Sigmoid colon (tissue), 7 donors: ENCODE data around the gene MDFI. TPM values are rescaled to one million over a fixed set of nuclear protein-coding genes. Genes with fewer than 3 reads are reported as not detected.

Experiments
- DNase-seq: peaks from one replicate; pipeline ENCODE4 v3.0.0-alpha.2; 2019
- H3K27ac ChIP-seq, 4 donors: fragments of 200-600 bp; sonication (generic); one replicate each; pipeline ENCODE4 v1.5.1; 2016 to 2019; ENCODE audit warnings: mild to moderate bottlenecking in 1 of 4
- H3K27me3 ChIP-seq, 3 donors: fragments of 200-600 bp; sonication (generic); one replicate each; pipeline ENCODE4 v1.5.1; 2019; ENCODE audit warnings: mild to moderate bottlenecking in 1 of 3
- H3K36me3 ChIP-seq, 4 donors: fragments of 200-600 bp; sonication (generic); one replicate each; pipeline ENCODE4 v1.5.1; 2016 to 2019
- H3K4me1 ChIP-seq, 4 donors: fragments of 200-600 bp; sonication (generic); one replicate each; pipeline ENCODE4 v1.5.1; 2017 to 2019
- H3K4me3 ChIP-seq, 4 donors: fragments of 200-600 bp; sonication (generic); one replicate each; pipeline ENCODE4 v1.5.1; 2017 to 2019; ENCODE audit warnings: mild to moderate bottlenecking in 2 of 4, moderate library complexity in 1 of 4
- H3K9me3 ChIP-seq, 4 donors: fragments of 200-600 bp in 3 of 4; sonication (generic) in 3 of 4; one replicate each; pipeline versions ENCODE4 v1.5.1 to v1.6.1; 2013 to 2019
- EP300 ChIP-seq, 4 donors: sonication (generic); formaldehyde crosslinking; IDR thresholded peaks; one replicate each; pipeline ENCODE4 v1.6.1; 2017; ENCODE audit warnings: antibody characterized with exemption in 4 of 4
- POLR2A ChIP-seq, 2 donors: fragments of 450-650 bp; IDR thresholded peaks; one replicate each; pipeline ENCODE4 v1.6.1; 2016; ENCODE audit warnings: antibody characterized with exemption in 2 of 2, mild to moderate bottlenecking in 2 of 2, moderate library complexity in 2 of 2
- POLR2AphosphoS5 ChIP-seq, 4 donors: sonication (generic); formaldehyde crosslinking; IDR thresholded peaks; one replicate each; pipeline ENCODE4 v1.6.1; 2017; ENCODE audit warnings: antibody characterized with exemption in 4 of 4
- WGBS, 2 donors: extraction: QIAGEN DNeasy Blood & Tissue Kit; methylation state at CpG; one replicate each; pipeline ENCODE4 v1.1.7; 2013; 5-methylcytosine and 5-hydroxymethylcytosine counted together
- intact Hi-C: fragments of 100-400 bp; cut with DNase I; formaldehyde crosslinking; loops from one replicate; pipeline ENCODE4 v1.15.1; 2023
- polyA plus RNA-seq, 3 donors: library from polyadenylated mRNA; stranded (reverse); fragments of 200-250 nt; gene quantifications; one replicate each; pipeline ENCODE4 v1.2.3, GENCODE V29; 2013
- total RNA-seq, 4 donors: library from RNA; depleted of rRNA; stranded (reverse); fragments of >200 nt; gene quantifications; one replicate each; pipeline ENCODE4 v1.1.0, GENCODE V29; 2016
- TF ChIP-seq, protein P1 (sequence below), 4 experiments: fragments of 450-650 bp in 3 of 4; fragments of 200-600 bp in 1 of 4; IDR thresholded peaks; one replicate each; pipeline ENCODE4 v1.5.1; 2016 to 2019; ENCODE audit warnings: antibody characterized with exemption in 4 of 4, mild to moderate bottlenecking in 3 of 4, moderate library complexity in 2 of 4
- donor health status: healthy with polysubstance abuse.
- donor health status: Bipolar disorder and iron deficiency.
- donor health status: healthy.

MDFI gene
- total and polyA plus RNA-seq, 7 donors, result 0.69 to 8.6 (median 4.6) TPM

DNA sequence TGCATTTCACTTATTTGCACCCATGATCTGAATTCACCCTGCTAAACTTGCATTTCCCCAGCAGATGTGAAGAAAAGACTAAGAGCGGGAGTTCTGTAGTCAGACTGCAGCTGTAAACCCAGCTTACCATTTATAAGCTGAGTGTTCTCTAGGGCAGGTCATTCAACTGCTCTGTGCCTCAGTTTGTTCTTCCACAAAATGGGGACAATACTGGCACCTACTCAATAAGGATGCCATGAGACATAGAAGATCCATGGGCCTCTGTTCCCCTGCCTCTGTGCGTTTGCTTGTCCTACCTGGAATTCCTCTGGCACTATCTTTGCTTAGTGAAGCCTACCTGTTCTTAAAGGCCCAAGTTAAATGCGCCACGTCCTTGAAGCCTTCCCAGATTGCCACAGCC, 12.2 kb upstream of the MDFI start:
- no peak overlapping the region for H3K27ac ChIP-seq
- H3K4me3 ChIP-seq, result no peak overlapping the region
- no peaks in the 10 kb centered on the region for H3K36me3 ChIP-seq
- H3K4me1 ChIP-seq, result peaks cover 0 to 8% (median 7%) of the 10 kb centered on the region in 4 donors
- DNase-seq, result no peak
- TF ChIP-seq EP300 (IDR thresholded peaks at IDR 0.05) (no peak), POLR2AphosphoS5 (IDR thresholded peaks at IDR 0.05) (no peak), POLR2A (IDR thresholded peaks at IDR 0.05) (no peak)
- TF ChIP-seq, protein P1, sequence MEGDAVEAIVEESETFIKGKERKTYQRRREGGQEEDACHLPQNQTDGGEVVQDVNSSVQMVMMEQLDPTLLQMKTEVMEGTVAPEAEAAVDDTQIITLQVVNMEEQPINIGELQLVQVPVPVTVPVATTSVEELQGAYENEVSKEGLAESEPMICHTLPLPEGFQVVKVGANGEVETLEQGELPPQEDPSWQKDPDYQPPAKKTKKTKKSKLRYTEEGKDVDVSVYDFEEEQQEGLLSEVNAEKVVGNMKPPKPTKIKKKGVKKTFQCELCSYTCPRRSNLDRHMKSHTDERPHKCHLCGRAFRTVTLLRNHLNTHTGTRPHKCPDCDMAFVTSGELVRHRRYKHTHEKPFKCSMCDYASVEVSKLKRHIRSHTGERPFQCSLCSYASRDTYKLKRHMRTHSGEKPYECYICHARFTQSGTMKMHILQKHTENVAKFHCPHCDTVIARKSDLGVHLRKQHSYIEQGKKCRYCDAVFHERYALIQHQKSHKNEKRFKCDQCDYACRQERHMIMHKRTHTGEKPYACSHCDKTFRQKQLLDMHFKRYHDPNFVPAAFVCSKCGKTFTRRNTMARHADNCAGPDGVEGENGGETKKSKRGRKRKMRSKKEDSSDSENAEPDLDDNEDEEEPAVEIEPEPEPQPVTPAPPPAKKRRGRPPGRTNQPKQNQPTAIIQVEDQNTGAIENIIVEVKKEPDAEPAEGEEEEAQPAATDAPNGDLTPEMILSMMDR (IDR thresholded peaks at IDR 0.05), result no peak
- peaks cover 0 to 9% (median 0%) of the 10 kb centered on the region in 3 donors for H3K27me3 ChIP-seq
- WGBS, 2 donors, result 84 to 94% methylated on average over 4 of the region's 4 CpGs
- peaks cover 0 to 5% (median 0%) of the 10 kb centered on the region in 4 donors for H3K9me3 ChIP-seq
- intact Hi-C loops, result loop anchor here (2.0 kb wide), 1 partner anchor 27 kb away; no protein-coding TSS in a partner anchor

DNA sequence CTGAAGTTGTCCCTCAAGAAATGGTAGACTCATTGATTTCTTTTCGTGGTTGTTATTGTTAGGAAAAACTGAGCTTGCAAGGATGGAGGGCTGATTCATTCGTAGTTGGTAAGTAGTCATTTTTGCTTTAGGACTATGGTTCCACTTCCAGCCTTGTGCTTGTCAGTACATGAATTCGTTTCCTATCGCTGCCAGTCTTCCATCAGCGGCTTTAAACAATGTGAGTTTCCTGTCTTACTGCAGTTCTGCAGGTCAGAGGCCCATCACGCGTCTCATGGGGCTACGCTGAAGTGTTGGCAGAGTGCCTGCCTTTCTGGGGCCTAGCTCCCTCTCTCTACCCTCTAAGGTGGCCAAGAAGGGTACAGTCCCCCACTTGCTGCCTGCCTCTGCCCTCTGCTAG, 11.4 kb upstream of the MDFI start:
- intact Hi-C loops, result loop anchor here (2.0 kb wide), 1 partner anchor 26 kb away; no protein-coding TSS in a partner anchor
- Histone ChIP-seq H3K4me3 (no peak overlapping the region), H3K27me3 (peaks cover 0 to 9% (median 0%) of the 10 kb centered on the region in 3 donors), H3K9me3 (no peaks in the 10 kb centered on the region), H3K36me3 (no peaks in the 10 kb centered on the region), H3K4me1 (peaks cover 0 to 8% (median 7%) of the 10 kb centered on the region in 4 donors), H3K27ac (no peak overlapping the region)
- peak; percentile 26 for DNase-seq
- TF ChIP-seq POLR2A (IDR thresholded peaks at IDR 0.05) (no peak), EP300 (IDR thresholded peaks at IDR 0.05) (no peak), POLR2AphosphoS5 (IDR thresholded peaks at IDR 0.05) (no peak)
- TF ChIP-seq, protein P1 (IDR thresholded peaks at IDR 0.05), result no peak
- WGBS, 2 donors, result 57 to 93% methylated on average over 8 of the region's 8 CpGs

DNA sequence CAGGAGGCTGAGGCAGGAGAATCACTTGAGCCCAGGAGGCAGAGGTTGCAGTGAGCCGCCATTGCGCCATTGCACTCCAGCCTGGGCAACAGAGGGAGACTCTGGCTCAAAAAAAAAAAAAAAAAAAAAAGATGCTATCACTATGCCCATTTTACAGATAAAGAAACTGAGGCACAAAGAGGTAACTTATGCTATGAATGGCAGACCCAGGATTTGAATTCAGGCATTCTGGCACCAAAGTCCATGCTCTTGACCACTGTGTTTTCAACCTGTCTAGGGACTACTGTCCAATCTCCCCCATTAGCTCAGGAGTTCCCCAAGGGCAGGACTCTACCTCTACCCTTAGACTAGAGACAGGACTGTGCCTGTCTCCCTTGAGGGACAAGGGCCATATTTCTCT, 9.1 kb upstream of the MDFI start:
- no peak overlapping the region for H3K27ac ChIP-seq
- 92 to 96% methylated on average over 2 of the region's 2 CpGs for WGBS, 2 donors
- no peak for DNase-seq
- H3K36me3 ChIP-seq, result no peaks in the 10 kb centered on the region
- TF ChIP-seq POLR2AphosphoS5 (IDR thresholded peaks at IDR 0.05) (no peak), POLR2A (IDR thresholded peaks at IDR 0.05) (no peak), EP300 (IDR thresholded peaks at IDR 0.05) (no peak)
- TF ChIP-seq, protein P1 (IDR thresholded peaks at IDR 0.05), result no peak
- intact Hi-C loops, result no loop called here
- no peaks in the 10 kb centered on the region for H3K9me3 ChIP-seq
- H3K4me3 ChIP-seq, result no peak overlapping the region
- peaks cover 0 to 8% (median 7%) of the 10 kb centered on the region in 4 donors for H3K4me1 ChIP-seq
- H3K27me3 ChIP-seq, result peaks cover 0 to 9% (median 0%) of the 10 kb centered on the region in 3 donors

DNA sequence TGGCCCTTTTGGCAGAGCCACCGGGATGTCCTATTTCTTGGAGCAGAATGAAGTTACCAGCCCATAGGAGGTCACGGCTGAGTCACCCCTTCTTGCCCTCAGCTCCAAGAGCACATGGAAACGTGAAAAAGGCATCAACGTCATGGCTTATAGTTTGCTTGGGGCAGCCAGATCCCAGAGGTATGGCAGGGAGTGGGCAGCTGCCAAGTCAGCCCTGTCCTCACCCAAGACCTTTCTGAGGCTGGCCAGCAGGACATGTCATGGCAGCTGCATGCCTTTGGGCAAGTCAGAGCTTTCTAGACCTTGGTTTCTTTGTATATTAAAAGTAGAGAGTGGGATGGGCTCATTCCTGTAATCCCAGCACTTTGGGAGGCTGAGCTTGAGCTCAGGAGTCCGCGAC, 8.2 kb upstream of the MDFI start:
- 83 to 94% methylated on average over 6 of the region's 6 CpGs for WGBS, 2 donors
- intact Hi-C loops, result no loop called here
- Histone ChIP-seq H3K27ac (no peak overlapping the region), H3K9me3 (no peaks in the 10 kb centered on the region), H3K4me1 (peaks cover 0 to 8% (median 7%) of the 10 kb centered on the region in 4 donors), H3K36me3 (no peaks in the 10 kb centered on the region), H3K27me3 (peaks cover 0 to 9% (median 0%) of the 10 kb centered on the region in 3 donors), H3K4me3 (no peak overlapping the region)
- TF ChIP-seq EP300 (IDR thresholded peaks at IDR 0.05), result no peak
- TF ChIP-seq POLR2AphosphoS5 (IDR thresholded peaks at IDR 0.05), result no peak
- TF ChIP-seq, protein P1 (IDR thresholded peaks at IDR 0.05), result no peak
- TF ChIP-seq POLR2A (IDR thresholded peaks at IDR 0.05), result no peak
- DNase-seq, result peak; percentile 22

DNA sequence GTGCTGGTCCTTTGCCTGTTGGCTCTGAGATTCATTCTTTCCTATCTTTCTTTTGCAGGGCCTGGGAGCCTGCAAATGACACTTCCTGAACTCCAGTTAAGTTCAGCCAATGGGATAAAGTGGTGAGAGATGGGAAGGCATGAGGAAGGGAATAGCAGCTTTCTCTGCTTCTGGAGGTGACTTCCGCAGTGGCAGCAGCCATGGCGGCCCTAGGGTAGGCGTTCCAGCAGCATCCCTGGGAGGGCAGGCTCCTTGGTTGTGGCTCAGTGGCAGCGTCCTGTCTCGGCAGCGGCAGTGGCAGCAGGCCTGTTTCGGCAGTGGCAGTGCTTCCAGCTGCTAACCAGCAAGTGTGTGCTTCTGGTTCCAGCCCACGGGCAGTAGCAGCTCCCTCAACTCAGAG, 7.3 kb upstream of the MDFI start:
- Histone ChIP-seq H3K9me3 (no peaks in the 10 kb centered on the region), H3K27ac (no peak overlapping the region), H3K27me3 (peaks cover 0 to 11% (median 2%) of the 10 kb centered on the region in 3 donors), H3K4me3 (no peak overlapping the region), H3K4me1 (no peaks in the 10 kb centered on the region), H3K36me3 (no peaks in the 10 kb centered on the region)
- intact Hi-C loops, result no loop called here
- WGBS, 2 donors, result 92% methylated on average over 8 of the region's 8 CpGs
- DNase-seq, result peak; percentile 46
- TF ChIP-seq, protein P1 (IDR thresholded peaks at IDR 0.05), result no peak
- TF ChIP-seq POLR2AphosphoS5 (IDR thresholded peaks at IDR 0.05), result no peak
- TF ChIP-seq EP300 (IDR thresholded peaks at IDR 0.05), result no peak
- no peak for TF ChIP-seq POLR2A (IDR thresholded peaks at IDR 0.05)
